Immature natural killer cell (primary cell): ENCODE data around the gene CHRNB1. TPM values are rescaled to one million over a fixed set of nuclear protein-coding genes. Genes with fewer than 3 reads are reported as not detected.

Source experiments
- DNase-seq, 3 donors: peaks; one replicate each; pipeline ENCODE4 v3.0.0; 2022; ENCODE audit warnings: mixed read lengths in 1 of 3
- H3K27ac Mint-ChIP-seq, 6 donors: one replicate each; pipeline ENCODE4 v1.8.0; 2020; ENCODE audit warnings: mixed read lengths in 6 of 6, mild to moderate bottlenecking in 5 of 6, inconsistent platforms in 4 of 6, moderate library complexity in 3 of 6
- H3K27me3 Mint-ChIP-seq, 3 donors: one replicate each; pipeline ENCODE4 v1.8.0; 2020 to 2021; ENCODE audit warnings: low read depth in 3 of 3, mild to moderate bottlenecking in 3 of 3, mixed read lengths in 3 of 3, moderate library complexity in 3 of 3, inconsistent platforms in 1 of 3
- H3K36me3 Mint-ChIP-seq, 3 donors: one replicate each; pipeline ENCODE4 v1.8.0; 2020; ENCODE audit warnings: mixed read lengths in 3 of 3, inconsistent platforms in 2 of 3, mild to moderate bottlenecking in 2 of 3
- H3K4me1 Mint-ChIP-seq, 2 donors: one replicate each; pipeline ENCODE4 v1.8.0; 2020; ENCODE audit warnings: inconsistent platforms in 2 of 2, mild to moderate bottlenecking in 2 of 2, mixed read lengths in 2 of 2, moderate library complexity in 1 of 2
- H3K4me3 Mint-ChIP-seq, 5 donors: one replicate each; pipeline ENCODE4 v1.8.0; 2020; ENCODE audit warnings: mild to moderate bottlenecking in 5 of 5, mixed read lengths in 5 of 5, inconsistent platforms in 3 of 5, moderate library complexity in 3 of 5
- H3K9me3 Mint-ChIP-seq, 6 donors: one replicate each; pipeline ENCODE4 v1.8.0; 2020; ENCODE audit warnings: mild to moderate bottlenecking in 6 of 6, mixed read lengths in 6 of 6, inconsistent platforms in 4 of 6, moderate library complexity in 3 of 6
- polyA plus RNA-seq, 3 donors: library from polyadenylated mRNA; unstranded; fragments of 300-500 nt; fragmentation: Illumina TruSeq; gene quantifications; one replicate each; pipeline ENCODE4 v1.2.3, GENCODE V29; 2021

Gene CHRNB1, protein sequence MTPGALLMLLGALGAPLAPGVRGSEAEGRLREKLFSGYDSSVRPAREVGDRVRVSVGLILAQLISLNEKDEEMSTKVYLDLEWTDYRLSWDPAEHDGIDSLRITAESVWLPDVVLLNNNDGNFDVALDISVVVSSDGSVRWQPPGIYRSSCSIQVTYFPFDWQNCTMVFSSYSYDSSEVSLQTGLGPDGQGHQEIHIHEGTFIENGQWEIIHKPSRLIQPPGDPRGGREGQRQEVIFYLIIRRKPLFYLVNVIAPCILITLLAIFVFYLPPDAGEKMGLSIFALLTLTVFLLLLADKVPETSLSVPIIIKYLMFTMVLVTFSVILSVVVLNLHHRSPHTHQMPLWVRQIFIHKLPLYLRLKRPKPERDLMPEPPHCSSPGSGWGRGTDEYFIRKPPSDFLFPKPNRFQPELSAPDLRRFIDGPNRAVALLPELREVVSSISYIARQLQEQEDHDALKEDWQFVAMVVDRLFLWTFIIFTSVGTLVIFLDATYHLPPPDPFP
- 10 to 100 TPM; 32.4 to 41.3 (median 38.5) TPM for polyA plus RNA-seq

- Mint-ChIP-seq H3K9me3 (peaks cover 0 to 1% (median 0%) of the 10 kb centered on the region in 6 donors), H3K4me1 (peaks cover 18% of the 10 kb centered on the region in 2 donors), H3K27me3 (peaks cover 19 to 44% (median 28%) of the 10 kb centered on the region in 3 donors), H3K4me3 (peak within 1 kb of the TSS; percentile 69 to 85 (median 77)), H3K36me3 (peaks cover 0 to 4% (median 3%) of the 10 kb centered on the region in 3 donors), H3K27ac (peak within 1 kb of the TSS in 1 of 6 donors; percentile 13)
- DNase-seq = no peak
These were observed at the start of gene CHRNB1 for GRCh38 chr17:7444682-7445618. Gene CHRNB1 (plus strand): TSS chr17:7445061. CDS start chr17:7445128, 67 bp downstream.

DNA sequence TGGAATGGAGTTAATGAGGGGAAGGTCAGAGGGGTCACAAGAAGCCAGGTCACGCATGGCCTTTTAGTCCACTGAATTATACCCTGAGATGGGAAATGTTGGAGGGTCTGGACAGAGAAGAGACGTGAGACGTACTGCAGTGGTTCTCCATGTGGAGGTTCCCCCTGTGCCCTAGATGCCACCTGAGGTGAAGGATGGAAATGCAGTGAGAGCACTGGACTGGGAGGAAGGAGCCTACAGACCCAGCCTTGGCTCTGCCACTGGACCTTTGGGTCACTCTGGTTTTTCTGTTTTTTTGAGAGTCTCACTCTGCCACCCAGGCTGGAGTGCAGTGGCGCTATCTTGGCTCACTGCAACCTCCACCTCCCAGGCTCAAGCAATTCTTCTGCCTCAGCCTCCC, 48.7 kb upstream of the CHRNB1 start:
- DNase-seq = no peak
- H3K4me1 Mint-ChIP-seq = peaks cover 11 to 15% of the 10 kb centered on the region in 2 donors
- H3K27ac Mint-ChIP-seq = peak overlapping the region in 1 of 6 donors; percentile 28
- no peaks in the 10 kb centered on the region for H3K9me3 Mint-ChIP-seq
- peak overlapping the region in 3 of 5 donors; percentile 12 to 61 (median 22) for H3K4me3 Mint-ChIP-seq
- H3K36me3 Mint-ChIP-seq = no peaks in the 10 kb centered on the region
- H3K27me3 Mint-ChIP-seq = peaks cover 2 to 3% (median 2%) of the 10 kb centered on the region in 3 donors

GRCh38 chr17:7398612-7399011, 46.2 kb upstream of the CHRNB1 start:
- Mint-ChIP-seq H3K4me3 (no peak overlapping the region), H3K9me3 (no peaks in the 10 kb centered on the region), H3K27me3 (peaks cover 2 to 3% (median 2%) of the 10 kb centered on the region in 3 donors), H3K27ac (no peak overlapping the region), H3K4me1 (peaks cover 19 to 23% of the 10 kb centered on the region in 2 donors), H3K36me3 (no peaks in the 10 kb centered on the region)
- DNase-seq = no peak

DNA sequence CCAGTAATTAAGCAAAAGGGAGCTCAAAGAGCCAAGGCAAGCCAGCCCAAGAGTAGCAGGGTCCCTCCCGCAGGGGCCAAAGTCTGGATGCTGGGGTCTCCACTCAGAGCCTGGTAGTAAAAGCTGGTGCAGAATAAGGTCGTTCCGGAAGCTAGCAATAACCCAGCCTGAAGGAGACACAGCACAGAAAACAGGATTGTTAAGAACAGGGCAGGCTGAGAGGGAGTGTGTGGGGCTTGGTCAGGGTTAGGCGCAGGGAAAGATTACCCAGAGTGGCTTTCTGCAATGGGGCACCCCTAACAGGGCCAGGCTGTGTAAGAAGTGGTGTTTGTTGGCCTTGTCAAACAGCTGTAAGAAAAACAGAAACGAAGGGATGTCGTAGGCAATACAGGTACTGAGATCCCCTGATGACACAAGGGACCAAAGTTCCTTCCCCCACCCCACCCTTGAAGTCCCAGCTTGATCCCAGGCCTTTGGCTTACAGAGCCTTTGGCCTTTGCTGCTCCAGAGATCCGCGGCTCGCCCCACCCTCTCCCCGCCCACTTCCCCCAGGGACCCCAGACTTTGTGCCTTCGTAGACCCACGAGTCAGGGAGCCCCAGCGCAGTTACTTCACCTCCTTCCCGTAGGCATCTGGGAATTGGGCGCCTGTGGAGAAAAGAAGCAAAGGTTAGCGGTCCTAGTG, 41.7 kb upstream of the CHRNB1 start:
- no peak for DNase-seq
- Mint-ChIP-seq H3K4me3 (peak overlapping the region; percentile 94 to 96 (median 95)), H3K9me3 (no peaks in the 10 kb centered on the region), H3K4me1 (peaks cover 12 to 23% of the 10 kb centered on the region in 2 donors), H3K27me3 (peaks cover 6 to 9% (median 7%) of the 10 kb centered on the region in 3 donors), H3K27ac (peak overlapping the region; percentile 77 to 99 (median 97)), H3K36me3 (no peaks in the 10 kb centered on the region)

GRCh38 chr17:7403727-7403976, 41.2 kb upstream of the CHRNB1 start:
- Mint-ChIP-seq H3K4me1 (peaks cover 12 to 23% of the 10 kb centered on the region in 2 donors), H3K27ac (peak overlapping the region; percentile 77 to 99 (median 98)), H3K36me3 (no peaks in the 10 kb centered on the region), H3K4me3 (peak overlapping the region; percentile 94 to 96 (median 95)), H3K9me3 (no peaks in the 10 kb centered on the region), H3K27me3 (peaks cover 6 to 9% (median 7%) of the 10 kb centered on the region in 3 donors)
- DNase-seq = no peak

DNA sequence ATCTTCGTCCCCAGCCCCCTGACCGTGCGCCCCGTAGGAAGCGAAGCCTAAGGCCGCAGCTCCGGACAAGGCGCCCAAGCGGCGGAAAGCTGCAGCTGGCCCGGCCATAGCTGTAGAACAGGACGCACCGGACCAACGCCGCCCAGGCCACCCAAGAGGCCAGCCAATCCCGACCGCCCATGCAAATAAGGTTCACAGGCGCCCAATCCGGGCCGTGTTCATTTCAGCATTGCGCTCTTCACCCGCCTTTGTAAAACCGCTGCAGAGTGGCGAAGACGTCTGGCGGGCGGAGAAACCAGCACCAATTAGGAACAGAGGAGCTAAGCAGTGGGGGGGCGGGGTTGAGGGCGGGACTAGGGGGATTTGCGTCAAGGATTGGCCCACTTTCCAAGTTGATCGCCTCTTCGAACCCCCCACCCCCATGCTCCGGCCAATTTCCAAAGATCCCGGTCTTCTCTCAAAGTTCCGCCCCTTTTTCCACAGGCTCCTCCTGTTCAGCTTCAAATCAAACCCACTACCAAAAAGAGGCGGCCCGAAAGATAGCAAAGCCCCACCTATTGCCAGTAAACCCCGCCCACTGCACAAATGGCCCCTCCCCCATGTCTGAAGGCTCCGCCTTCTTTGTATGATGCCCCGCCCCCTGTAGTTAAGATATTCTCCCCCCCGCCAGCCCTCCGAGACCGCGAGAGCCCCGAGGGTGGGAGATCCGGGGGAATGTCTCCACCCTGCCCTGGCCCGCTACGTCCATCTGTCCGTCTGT, 40.7 kb upstream of the CHRNB1 start, which contains the start of gene TMEM256:
TMEM256 (minus strand) TSS at position 121 of the 760 bp plus-strand sequence; CDS start at position 108, 13 bp downstream.
- Mint-ChIP-seq H3K36me3 (no peaks in the 10 kb centered on the region), H3K27ac (peak within 1 kb of the TSS; percentile 85 to 99 (median 98)), H3K27me3 (peaks cover 6 to 9% (median 7%) of the 10 kb centered on the region in 3 donors), H3K9me3 (no peaks in the 10 kb centered on the region), H3K4me3 (peak within 1 kb of the TSS; percentile 94 to 96 (median 95)), H3K4me1 (peaks cover 12 to 23% of the 10 kb centered on the region in 2 donors)
- peak; percentile 95 to 96 (median 96) for DNase-seq

DNA sequence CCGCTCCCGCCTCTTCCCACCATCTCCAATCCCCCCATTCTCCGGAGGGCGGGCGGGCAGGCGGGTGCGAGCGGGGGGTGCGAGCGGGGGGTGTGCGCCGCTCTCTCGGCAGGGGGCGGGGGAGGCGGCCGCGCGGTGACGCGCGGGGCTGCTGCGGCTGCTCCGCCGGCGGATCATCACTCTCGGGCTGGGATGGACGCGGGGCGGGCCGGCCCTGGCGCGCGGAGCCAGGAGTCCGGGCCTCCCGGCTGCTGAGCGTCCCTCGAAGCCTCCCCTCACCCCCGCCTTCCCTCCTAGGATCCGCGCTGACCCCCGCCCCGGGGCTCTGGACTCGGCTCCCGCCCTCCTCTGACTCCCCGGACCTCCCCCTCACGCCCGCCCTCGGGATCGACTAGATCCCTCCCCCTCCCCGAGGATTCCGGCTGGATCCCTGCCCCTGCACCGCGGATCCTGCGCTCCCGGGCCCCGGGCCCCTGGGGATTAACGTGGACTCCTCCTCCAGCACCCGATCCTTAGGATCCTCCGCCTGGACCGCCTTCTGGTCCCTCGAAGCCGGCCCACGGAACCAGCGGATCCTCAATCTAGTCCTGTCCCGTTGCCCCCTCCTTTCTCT, 40.0 kb upstream of the CHRNB1 start:
- Mint-ChIP-seq H3K4me3 (peak overlapping the region; percentile 94 to 96 (median 95)), H3K4me1 (peaks cover 12 to 21% of the 10 kb centered on the region in 2 donors), H3K9me3 (peaks cover 0 to 2% (median 0%) of the 10 kb centered on the region in 6 donors), H3K27me3 (peaks cover 6 to 9% (median 7%) of the 10 kb centered on the region in 3 donors), H3K27ac (peak overlapping the region; percentile 85 to 99 (median 98)), H3K36me3 (no peaks in the 10 kb centered on the region)
- DNase-seq = no peak

- Mint-ChIP-seq H3K27ac (peak overlapping the region in 5 of 6 donors; percentile 66 to 88 (median 79)), H3K36me3 (no peaks in the 10 kb centered on the region), H3K4me3 (peak overlapping the region; percentile 74 to 85 (median 78)), H3K9me3 (peaks cover 0 to 2% (median 0%) of the 10 kb centered on the region in 6 donors), H3K27me3 (peaks cover 6 to 13% (median 7%) of the 10 kb centered on the region in 3 donors), H3K4me1 (peaks cover 12 to 21% of the 10 kb centered on the region in 2 donors)
- DNase-seq = no peak
These were observed 39.3 kb upstream of the CHRNB1 start for GRCh38 chr17:7405350-7406234.

GRCh38 chr17:7406235-7406825, 38.5 kb upstream of the CHRNB1 start:
- Mint-ChIP-seq H3K27ac (peak overlapping the region in 4 of 6 donors; percentile 75 to 88 (median 80)), H3K4me1 (peaks cover 12 to 21% of the 10 kb centered on the region in 2 donors), H3K9me3 (peaks cover 0 to 2% (median 0%) of the 10 kb centered on the region in 6 donors), H3K4me3 (peak overlapping the region; percentile 63 to 78 (median 73)), H3K36me3 (no peaks in the 10 kb centered on the region), H3K27me3 (peaks cover 6 to 13% (median 7%) of the 10 kb centered on the region in 3 donors)
- no peak for DNase-seq

DNA sequence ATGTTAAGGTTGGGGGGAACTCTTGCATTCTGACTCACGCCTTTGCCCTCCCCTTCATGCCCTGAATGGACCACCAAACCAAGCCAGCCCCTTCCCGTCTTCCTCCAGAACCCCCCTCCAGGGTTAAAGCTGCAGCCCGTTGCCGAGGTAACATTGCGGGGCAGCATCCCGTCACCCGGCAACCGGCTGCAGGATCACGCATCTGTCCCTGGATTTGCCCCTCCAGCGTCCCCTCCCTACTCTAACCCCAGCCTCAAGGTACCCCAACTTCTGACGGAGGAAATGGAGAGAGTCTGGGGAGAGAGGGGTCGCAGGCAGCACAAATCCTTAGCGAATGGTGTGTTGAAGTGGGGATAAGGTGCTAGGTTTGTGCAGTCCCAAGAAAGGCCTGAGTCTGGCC, 37.8 kb upstream of the CHRNB1 start:
- peaks cover 8 to 21% of the 10 kb centered on the region in 2 donors for H3K4me1 Mint-ChIP-seq
- no peak for DNase-seq
- H3K36me3 Mint-ChIP-seq = no peaks in the 10 kb centered on the region
- H3K27me3 Mint-ChIP-seq = peaks cover 6 to 13% (median 9%) of the 10 kb centered on the region in 3 donors
- H3K4me3 Mint-ChIP-seq = peak overlapping the region in 1 of 5 donors; percentile 35
- peaks cover 0 to 2% (median 0%) of the 10 kb centered on the region in 6 donors for H3K9me3 Mint-ChIP-seq
- no peak overlapping the region for H3K27ac Mint-ChIP-seq
